ENCODE results near the gene GPX2.

DNA sequence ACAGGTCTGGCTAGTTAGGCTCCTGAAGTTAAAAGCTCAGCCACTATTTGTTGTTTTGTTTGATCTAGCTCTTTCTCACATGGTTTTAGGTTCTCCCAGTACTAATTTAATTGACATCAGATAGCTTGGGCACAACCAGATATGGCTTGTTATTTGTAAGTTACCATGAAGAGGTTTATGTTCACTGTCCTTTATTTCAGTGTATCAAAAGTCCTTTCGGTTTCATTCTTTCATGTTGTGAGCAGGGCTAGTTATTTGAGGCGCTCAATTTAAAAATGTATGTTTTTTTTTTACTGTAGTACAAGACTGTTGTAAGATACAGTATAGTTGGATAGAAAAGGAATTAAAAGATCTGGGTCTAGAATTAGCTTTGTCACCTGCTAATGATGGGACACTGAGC lies 7.0 kb downstream of the GPX2 start:
- no peak for TF ChIP-seq EZH2 (IDR thresholded peaks at IDR 0.05)
- TF ChIP-seq, protein P1, sequence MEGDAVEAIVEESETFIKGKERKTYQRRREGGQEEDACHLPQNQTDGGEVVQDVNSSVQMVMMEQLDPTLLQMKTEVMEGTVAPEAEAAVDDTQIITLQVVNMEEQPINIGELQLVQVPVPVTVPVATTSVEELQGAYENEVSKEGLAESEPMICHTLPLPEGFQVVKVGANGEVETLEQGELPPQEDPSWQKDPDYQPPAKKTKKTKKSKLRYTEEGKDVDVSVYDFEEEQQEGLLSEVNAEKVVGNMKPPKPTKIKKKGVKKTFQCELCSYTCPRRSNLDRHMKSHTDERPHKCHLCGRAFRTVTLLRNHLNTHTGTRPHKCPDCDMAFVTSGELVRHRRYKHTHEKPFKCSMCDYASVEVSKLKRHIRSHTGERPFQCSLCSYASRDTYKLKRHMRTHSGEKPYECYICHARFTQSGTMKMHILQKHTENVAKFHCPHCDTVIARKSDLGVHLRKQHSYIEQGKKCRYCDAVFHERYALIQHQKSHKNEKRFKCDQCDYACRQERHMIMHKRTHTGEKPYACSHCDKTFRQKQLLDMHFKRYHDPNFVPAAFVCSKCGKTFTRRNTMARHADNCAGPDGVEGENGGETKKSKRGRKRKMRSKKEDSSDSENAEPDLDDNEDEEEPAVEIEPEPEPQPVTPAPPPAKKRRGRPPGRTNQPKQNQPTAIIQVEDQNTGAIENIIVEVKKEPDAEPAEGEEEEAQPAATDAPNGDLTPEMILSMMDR (IDR thresholded peaks at IDR 0.05): no peak
